NCI-H146 treated with DMSO at 0.1 percent for 48 hours (cell line): ENCODE measurements around the gene TMEM40.
"Not testable (repeated sequence)": the region's sequence is repeated elsewhere in the genome, so short reads cannot be mapped to it uniquely, and the experiment has no call there.

Experiments used
- DNase-seq: peaks from one replicate; lab custom pipeline; 2025; ENCODE audit not compliant: unreplicated experiment; lab: John Stamatoyannopoulos, UW

The TMEM40 gene, protein sequence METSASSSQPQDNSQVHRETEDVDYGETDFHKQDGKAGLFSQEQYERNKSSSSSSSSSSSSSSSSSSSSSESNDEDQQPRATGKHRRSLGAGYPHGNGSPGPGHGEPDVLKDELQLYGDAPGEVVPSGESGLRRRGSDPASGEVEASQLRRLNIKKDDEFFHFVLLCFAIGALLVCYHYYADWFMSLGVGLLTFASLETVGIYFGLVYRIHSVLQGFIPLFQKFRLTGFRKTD

DNA sequence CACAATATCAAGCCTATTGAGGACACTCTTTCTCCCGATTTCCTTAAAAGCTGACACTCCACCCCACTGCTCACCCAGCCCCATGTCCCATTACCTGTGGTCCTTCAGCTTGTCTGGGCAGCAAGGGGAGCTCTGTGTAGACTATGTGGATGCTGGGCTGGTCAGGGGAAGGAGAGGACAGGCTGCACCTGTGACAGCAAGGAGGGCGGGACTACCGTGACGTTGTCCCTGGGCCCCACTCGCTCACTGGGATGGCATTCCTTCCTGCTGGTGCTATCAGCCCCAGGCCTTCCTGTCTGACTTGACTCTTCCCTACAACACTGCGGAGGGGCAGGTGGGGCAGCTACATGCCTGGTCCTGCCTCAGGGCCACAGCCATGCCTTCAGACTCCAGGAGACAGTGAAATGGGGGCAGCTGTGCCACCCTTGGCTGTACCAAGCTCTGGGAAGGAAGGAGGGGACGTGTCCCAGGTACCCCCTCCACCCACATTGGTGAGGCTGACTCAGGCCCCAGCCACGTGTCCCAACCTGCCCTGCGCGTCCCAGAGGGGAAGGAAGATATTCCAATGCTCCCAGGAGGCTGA, at the start of gene TMEM40:
TMEM40 (minus strand) TSS at position 163 of the 583 bp plus-strand sequence. CDS start 9,427 bp downstream, outside the sequence.
- no peak for DNase-seq

DNA sequence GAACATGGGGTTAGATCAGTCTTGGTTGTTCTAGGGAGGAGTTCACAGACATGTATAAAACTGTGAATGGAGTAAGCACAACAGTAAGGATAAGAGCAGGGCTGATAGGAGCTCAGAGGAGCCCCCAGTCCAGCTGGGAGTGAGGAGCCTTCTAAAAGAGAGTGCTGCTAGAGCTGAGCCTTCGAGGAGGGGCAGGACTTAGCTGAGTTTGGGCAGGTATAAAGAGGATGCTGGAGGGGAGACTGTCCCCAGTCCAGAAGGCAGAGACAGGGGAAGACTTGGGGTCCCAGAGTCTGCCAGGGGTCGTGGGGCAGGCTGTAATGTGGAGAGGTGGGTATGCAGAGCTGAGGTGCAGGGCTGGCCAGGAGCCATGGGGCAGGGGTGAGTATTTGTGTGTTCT, 49.5 kb upstream of the TMEM40 start:
- no peak for DNase-seq

DNA sequence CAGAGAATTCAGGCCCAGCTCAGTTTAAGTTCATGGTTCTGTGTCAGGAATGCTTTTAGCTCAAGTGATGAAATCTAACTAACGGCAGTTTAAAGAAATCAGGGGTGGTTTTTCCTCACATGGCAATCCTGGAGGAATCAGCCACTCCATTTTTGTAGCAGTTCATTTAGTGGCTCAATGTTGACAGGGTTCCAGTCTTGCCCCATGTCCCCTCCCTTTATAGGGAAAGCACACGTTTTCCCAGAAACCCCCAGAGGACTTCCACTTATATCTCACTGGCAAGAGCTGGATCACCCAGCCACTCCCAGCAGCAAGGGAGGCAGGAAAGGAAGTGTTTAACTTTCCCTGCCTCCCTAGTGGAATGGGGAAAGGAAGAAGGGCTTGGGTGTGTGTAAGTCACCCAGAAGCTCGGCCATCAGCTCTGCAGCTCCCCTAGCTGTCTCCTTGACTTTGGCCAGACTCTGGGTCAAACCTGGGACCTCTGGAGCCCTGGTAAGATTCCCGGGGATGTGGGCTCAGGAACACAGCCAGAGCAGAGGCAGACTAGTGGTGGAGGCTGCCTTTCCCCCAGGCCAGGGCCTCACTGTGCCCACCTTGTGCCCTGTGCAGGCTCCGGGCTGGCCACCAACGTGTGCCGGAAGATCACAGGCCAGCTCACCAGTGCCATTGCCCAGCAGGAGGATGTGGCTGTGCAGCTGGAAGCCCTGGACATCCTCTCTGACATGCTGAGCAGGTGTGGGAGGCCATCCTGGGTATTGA, 48.7 kb upstream of the TMEM40 start:
- DNase-seq = no peak

DNA sequence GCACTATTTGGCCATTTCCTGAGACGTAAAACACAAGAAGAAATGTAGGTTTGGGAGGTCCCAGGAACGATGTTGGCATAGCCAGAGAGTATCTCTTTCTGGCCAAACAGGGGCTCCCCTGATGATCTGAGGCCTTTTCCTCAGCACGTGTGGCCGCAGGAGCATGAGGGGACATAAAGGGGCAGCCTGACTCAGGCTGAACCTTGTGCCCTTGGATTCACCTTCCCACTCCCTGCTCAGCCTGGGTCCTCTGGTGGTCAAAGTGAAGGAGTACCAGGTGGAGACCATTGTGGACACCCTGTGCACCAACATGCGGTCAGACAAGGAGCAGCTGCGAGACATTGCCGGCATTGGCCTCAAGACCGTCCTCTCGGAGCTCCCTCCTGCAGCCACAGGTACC, 48.0 kb upstream of the TMEM40 start:
- no peak for DNase-seq

DNA sequence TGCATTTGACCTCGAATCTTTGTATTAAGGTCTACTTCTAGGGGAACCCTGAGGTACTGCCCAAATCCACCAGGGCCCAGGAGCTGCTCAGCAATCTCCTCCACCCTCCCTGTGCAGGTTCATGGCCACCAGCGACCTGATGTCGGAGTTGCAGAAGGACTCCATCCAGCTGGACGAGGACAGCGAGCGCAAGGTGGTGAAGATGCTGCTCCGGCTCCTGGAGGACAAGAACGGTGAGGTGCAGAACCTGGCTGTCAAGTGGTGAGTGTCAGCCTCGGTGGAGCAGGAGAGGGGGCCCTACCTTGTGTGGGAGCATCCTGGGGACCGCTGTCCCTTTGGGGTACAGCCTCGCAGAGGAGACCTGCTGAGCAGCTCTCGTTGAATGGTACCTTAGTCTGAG, 44.3 kb upstream of the TMEM40 start:
- DNase-seq = no peak

DNA sequence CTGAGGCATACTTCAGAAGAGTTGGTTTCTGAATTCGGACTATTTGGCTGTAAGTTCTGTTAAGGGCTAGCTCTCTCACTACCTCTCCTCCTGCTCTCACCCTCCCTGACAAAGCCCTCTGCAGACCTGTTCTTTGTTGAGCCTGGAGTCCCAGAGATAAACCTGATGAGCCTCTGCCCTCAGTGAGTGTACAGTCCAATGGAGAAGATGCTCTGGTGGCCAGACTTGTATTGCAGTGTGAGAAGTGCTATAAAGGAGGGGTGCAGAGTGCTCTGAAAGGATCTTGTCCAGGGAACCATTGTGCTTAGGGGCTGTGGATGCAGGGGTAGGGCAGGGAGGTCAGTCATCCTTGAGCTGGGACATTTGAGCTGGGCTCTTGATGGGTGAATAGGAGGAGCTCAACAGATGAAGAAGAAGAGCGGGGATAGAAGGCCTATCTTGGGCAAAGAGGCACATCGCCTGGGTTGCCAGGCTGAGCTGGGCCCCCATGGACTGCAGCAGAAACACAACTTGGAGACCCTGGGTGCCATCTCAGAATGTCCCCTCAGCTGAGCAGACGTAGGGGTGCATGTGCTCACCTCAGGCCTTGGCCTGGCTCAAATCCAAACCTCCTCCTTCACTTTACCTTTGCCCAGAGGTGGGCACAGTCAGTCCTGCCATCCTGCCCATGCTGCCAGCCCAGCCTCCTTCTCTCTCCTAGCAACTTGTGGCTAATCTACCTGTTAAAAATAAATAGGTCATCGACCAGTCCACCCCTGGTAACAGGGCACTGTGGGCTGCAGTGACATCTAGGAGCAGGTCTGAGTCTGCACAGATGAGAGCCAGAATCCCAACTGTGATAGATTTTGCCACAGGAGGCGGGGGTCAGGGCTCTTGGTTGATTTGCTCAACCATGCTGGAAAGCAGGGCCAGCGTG, 40.7 kb upstream of the TMEM40 start:
- DNase-seq = no peak

DNA sequence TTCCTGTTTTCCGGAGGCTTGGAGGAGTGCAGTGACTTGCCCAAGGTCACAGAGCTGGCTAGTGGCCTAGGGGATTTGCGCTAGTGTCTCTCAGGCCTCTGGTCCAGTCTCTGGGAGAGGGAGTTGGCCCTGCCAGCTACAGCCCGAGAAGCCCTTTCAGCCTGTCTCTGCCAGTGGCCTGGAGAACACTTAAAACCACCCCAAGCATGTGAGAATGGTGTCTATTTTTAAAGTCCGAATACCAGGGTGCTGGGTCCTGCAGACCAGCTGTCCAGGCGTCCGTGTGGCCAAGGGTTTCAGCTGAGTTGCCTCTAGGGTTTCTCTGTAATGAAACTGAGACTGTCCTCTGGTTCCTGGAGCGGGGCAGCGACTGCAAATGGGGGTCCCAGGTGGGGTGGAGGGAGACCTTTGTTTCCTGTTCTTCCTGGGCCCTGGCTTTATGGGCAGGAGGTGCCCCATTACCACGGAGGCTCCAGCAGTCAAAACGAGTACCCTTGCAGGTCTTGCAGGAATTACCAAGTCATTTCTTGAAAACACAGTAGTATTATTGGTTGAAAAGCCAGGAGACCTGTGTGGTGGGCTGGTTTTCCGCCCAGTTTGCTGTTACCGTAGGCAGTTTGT, 39.6 kb upstream of the TMEM40 start:
- DNase-seq = no peak

DNA sequence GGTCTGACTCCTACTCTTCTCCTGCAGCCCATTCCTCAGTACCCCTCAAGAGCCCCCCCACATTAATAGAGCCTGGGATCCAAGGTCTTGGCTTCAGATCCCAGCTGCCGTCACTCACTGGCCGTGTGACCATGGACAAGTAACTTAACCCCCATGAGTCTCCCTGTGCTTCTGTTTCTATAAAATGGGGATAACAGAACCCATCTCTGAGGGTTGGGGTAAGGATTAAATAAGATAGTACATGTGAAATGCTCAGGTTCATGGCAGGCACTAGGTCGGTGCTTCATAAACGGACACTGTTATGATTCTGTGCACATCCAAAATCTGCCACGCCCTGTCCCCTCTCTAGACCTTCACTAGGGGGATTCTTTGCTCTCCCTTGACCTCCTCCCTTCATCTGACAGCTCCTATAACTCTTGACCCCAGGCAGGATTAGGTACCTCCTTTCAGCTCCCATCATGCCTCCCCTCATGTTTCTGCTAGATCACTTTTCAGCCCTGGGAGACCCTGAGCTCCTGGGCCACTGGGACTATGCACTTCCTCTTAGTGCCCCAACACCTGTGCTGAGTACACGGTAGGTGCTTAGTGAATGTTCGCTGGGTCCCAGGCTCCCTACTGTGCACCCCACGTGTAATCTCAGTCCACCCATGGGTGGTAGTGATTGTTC, 39.0 kb upstream of the TMEM40 start:
- no peak for DNase-seq

DNA sequence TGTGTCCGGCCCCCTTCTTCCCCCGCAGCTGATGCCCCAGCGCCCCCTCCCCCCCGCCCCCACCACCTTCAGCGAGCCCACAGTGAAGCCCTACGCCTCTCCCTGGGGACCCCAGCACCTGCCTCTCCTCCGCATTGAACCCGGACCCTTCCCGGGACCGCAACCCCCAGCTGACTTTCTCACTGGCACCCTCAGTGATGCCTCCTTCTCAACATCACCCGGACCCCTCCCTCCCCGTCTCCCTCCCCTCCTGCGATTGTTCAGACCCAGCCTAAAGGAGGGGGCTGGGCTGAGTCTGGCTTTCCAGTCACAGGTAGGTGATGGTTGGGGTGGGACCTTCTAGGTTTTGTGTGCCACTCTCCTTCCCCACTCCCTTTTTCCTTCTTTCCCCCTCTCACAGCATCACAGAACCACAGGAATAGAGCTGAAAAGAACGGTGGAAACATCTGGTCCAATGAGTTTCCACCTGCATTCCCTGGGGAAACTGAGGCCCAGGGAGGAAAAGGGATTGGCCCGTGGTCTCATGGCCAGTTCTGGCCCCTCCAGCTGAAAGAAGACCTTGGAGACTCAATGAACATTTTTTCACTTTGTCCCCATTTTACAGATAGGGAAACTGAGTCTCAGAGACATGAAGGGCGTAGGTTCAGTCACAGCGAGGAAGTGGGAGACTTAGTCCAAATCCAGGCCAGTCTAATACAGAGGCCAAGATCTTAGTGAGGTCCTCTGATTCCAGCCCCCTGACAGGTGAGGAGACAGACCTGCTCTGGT, 38.2 kb upstream of the TMEM40 start:
- no peak for DNase-seq

DNA sequence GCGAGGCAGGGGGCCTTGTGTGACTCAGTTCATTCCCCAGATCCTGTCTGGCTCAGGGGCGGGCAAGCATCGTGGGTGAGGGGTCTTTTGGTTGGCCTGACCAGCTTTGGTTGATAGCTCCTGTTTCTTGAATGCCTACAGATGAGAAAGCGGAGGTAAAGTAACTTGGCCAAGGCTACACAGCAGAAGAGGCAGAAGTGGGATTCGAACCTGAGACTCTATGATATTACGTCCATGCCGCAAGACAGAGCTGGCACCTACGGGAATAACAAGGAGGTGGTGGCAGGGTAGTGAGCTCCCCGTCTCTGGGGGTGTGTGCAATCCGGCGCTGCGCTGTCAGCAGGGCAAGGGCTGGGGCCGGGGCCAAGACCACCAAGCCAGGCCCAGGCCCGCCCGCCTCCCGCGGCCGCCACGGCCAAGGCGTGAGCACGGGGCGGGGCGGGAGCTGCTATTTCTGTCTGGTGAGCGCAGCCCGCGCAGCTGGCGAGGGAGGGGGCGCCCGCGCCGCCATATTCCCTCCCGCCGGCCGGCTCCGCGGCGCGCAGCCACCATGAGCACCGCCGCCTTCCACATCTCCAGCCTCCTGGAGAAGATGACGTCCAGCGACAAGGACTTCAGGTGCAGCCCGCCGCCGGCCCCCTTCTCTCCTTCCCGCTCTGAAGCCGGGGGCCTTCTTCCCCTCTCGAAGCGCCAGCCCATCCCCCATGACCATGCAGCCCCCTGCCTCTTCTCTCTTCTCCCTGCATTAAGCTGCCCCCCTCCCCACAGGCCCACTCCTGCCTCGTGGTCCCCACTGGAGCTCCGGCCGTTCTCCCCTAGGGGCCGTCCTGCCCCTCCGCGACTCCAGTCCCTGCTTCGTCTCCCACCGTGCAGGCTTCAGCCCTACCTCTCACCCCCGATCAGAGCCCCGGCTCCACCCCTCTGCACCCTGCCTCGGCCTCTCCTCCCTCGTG, 37.4 kb upstream of the TMEM40 start, which contains the start of gene CAND2:
CAND2 (plus strand) TSS at position 510 of the 953 bp plus-strand sequence; CDS start at position 551, 41 bp downstream.
- peak; percentile 11 for DNase-seq

DNA sequence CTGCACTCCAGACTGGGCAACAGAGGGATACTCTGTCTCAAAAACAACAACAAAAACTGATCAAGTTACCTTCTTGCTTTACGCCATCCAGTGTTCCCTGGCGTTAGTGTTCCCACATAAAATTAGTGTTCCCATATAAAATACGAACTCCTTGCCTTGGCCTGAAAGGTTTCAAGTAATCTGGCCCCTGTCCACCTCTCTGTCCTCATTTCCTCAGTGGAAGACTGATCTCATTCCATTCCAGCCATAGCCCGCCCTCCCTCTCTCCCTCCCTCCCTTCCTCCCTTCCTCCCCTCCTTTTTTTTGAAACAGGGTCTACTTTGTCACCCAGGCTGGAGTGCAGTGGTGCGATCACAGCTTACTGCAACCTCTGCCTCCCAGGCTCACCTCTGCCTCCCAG, 34.6 kb upstream of the TMEM40 start:
- no peak for DNase-seq

DNA sequence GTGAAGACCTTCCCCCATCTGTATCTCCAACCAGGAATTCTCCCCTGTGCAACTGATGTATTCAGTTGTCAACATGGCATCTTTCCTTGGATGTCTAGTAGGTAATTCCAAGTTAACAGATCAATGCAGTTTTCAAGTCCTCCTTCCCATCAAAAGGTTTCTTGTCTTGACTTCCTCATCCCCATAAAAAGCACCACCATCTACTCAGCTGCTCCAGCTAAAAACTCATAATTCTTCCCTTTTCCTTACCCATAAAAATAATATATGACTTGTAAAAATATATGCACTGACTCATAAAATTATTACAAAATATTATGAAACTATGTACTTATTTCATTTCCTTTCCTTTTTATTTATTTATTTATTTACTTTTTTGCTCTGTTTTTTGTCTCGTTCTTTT, 32.4 kb upstream of the TMEM40 start:
- no peak for DNase-seq

DNA sequence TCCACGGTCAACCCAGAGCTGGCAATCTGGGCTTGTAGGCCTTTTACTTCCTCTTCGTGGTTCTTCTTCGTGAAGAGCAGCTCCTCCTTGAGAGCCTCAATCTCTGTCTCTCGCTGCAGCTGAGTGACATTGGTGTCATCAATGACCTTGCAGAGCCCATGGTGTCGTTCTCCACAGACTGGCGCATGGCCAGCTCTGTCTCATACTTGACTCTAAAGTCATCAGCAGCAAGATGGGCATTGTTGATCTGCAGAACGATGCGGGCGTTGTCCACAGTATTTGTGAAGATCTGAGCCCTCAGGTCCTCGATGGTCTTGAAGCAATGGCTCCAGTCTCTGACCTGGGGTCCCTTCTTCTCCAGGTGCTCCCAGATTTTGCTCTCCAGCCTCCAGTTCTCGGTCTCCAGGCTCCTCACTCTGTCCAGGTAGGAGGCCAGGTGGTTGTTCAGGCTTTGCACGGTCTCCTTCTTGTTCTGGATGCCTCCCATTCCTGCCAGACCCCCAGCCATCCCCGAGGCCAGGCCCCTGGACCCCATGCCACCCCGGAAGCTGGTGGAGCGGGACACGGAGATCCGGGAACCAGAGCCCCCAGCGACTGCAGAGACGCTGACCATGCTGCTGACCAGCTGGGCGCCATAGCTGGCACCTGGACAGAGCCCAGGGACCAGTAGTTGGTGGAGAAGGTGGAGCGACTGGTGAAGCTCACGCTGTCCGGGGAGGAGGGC, 29.1 kb upstream of the TMEM40 start:
- DNase-seq = not testable (repeated sequence)

DNA sequence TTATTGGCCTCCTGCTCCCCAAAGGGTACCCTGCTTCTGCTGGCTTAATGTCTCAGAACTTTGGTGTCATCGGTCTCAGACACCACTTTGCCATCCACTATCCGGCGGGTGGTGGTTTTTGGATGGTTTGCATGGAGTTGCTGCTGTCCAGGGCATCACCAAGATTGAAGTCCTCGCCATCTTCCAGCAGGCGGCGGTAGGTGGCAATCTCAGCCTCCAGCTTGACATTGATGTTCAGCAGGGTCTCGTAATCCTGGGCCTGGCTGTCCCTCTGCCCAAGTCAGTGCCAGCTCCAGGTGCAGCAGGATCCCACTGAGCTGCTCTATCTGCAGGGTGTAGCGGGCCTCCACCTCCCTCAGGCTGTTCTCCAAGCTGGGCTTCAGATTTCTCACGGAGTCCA, 28.3 kb upstream of the TMEM40 start:
- DNase-seq = peak; percentile 9

DNA sequence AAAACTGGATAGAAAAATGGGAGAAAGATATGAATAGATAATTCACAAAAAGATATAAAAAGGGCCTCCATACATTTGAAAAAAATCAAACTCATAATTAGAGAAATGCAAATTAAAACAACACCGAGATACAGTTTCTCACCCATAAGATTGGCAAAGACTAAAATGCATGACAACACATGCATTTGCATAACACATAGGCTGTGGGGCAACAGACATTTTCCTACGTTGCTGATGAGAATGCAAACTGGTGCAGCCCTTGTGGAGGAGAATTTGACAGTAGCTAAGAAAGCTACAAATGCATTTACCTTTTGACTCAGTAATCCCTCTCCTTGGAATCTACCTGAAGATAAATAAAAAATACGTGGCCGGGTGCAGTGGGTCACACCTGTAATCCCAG, 26.0 kb upstream of the TMEM40 start:
- DNase-seq = no peak

DNA sequence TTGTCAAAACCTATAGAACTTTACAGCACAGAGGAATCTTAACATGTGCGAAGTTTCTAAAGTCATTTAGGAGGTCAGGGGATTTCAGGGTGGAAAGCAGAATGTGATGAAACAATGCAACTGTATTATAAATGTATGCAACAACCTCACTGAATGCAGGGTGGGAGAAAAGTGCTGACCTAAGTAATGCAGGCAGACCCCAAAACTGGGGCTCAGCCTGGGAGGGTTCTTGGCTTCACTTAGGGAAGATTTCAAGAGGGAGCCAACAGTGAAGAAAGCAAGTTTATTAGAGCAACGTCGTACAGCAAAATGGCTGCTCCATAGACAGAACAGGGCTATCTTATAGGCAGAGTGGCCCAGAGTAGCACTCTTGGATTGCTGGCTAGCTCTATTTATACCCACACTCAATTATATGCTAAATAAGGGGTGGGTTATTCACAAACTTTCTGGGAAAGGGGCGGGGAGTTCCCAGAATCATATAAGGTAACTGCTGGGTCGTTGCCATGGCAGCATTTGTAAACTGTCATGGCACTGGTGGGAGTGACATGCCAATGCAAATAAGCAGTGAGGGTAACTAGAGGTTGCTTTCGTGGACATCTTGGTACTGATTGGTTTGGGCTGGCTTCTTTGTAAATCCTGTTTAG, 23.2 kb upstream of the TMEM40 start:
- no peak for DNase-seq

DNA sequence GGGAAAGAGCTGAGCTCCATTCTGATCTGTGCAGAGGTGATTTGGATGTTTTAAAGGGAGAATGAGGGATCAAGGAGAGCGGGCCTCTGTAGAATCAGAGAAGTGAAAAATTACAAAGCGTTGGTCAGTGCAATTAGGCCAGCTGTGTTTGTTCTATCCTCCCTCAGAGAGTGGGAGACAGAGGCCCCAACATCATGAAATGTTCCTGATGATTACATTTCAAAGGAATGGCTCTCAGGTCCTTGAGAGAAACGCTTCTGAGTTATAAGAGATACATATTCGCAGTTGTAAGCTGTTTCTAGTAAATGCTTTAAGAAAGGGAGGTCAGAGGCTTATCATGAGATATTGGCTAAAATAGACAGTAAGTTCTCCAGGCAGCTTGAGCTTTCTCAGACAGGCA, 21.7 kb upstream of the TMEM40 start:
- DNase-seq = no peak
